Measurements from ENCODE around the gene PRR16. TPM values are rescaled to one million over a fixed set of nuclear protein-coding genes. Genes with fewer than 3 reads are reported as not detected.

Gene PRR16
- total RNA-seq, 1 donor from 2014 or later: 10.7 TPM

DNA sequence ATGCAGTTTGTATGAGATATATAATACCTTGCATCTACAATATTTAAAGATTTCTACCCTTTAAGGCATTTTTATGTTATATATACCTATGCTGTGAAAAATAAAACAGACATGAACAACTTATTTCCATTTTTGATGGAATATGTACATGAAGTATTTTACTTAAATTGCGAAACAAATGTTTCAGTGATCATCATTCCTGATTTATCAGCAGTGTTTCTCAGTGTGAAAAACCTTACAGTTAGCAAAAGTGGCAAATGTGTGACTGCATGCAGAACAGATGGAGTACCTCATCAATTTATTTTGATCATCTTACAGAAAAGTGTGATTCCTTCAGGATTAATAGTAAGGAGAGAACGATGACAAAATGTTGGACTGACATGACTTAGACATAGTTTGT lies 43.1 kb downstream of the PRR16 start:
- no peak for DNase-seq (ENCODE audit: low spot score)
- H3K4me3 Mint-ChIP-seq (ENCODE audit: unreplicated experiment): no peak overlapping the region
- H3K9me3 Mint-ChIP-seq (ENCODE audit: low read depth): peaks cover 4% of the 10 kb centered on the region
- TF ChIP-seq, protein P1, sequence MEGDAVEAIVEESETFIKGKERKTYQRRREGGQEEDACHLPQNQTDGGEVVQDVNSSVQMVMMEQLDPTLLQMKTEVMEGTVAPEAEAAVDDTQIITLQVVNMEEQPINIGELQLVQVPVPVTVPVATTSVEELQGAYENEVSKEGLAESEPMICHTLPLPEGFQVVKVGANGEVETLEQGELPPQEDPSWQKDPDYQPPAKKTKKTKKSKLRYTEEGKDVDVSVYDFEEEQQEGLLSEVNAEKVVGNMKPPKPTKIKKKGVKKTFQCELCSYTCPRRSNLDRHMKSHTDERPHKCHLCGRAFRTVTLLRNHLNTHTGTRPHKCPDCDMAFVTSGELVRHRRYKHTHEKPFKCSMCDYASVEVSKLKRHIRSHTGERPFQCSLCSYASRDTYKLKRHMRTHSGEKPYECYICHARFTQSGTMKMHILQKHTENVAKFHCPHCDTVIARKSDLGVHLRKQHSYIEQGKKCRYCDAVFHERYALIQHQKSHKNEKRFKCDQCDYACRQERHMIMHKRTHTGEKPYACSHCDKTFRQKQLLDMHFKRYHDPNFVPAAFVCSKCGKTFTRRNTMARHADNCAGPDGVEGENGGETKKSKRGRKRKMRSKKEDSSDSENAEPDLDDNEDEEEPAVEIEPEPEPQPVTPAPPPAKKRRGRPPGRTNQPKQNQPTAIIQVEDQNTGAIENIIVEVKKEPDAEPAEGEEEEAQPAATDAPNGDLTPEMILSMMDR (IDR thresholded peaks at IDR 0.05): no peak
- peaks cover 2% of the 10 kb centered on the region for H3K27me3 Mint-ChIP-seq (ENCODE audit: low read depth)
- no peak overlapping the region for H3K27ac Mint-ChIP-seq (ENCODE audit: unreplicated experiment)
- peaks cover 36% of the 10 kb centered on the region for H3K4me1 Mint-ChIP-seq (ENCODE audit: low read depth)
- peaks cover 3% of the 10 kb centered on the region for H3K36me3 Mint-ChIP-seq (ENCODE audit: low read depth)

DNA sequence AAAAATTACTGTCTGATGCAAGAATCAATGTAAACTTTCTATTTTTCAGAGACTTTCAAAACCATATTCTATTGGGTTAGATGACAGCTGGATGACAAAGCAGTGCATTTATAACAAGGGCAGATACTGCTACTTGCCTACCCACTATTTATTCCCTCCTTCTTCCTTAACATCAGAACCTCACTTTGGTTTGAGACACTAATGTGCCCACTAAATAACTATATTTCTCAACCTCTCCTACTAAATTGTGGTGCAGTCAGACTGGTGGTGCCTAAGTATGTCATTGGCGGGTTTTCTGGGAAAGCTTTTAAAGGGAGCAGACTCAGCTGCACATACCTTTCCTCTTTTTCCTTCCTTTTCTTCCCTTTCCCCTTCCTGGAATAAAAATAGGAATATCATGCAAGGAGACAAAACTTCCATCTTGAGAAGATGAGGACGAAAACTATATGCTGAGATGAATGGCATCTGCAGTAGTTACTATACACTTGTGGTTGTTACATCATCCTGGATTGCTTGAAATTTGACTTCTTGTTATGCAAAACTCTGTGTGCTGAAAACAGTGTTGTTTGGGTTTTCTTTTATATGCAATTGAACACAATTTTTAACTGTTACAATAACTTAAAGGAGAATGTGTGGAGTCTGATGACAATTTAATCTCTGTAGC lies 43.8 kb downstream of the PRR16 start:
- Mint-ChIP-seq H3K9me3 (ENCODE audit: low read depth) (peaks cover 4% of the 10 kb centered on the region), H3K27me3 (ENCODE audit: low read depth) (peaks cover 2% of the 10 kb centered on the region), H3K4me1 (ENCODE audit: low read depth) (peaks cover 38% of the 10 kb centered on the region), H3K36me3 (ENCODE audit: low read depth) (peaks cover 3% of the 10 kb centered on the region), H3K4me3 (ENCODE audit: unreplicated experiment) (no peak overlapping the region), H3K27ac (ENCODE audit: unreplicated experiment) (no peak overlapping the region)
- TF ChIP-seq, protein P1 (IDR thresholded peaks at IDR 0.05): no peak
- no peak for DNase-seq (ENCODE audit: low spot score)

DNA sequence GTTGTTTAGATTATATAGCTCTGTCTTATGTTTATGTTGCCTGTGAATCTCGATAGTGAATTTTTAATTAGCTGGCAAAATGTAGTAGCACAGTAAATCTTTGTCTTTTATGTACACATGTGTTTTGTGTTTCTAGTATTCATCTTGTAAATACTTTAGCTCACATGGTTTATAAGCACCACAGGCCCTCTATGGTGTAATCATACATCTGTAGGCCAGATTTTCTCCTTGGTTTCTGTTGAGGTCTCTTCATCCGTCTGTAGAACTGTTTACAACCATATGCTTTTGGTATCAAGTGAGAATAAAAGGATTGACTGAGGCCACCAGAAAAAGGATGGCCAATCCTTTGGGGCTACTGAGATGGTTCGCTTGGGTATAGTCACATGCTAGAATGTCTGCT lies 45.0 kb downstream of the PRR16 start:
- Mint-ChIP-seq H3K9me3 (ENCODE audit: low read depth) (peaks cover 3% of the 10 kb centered on the region), H3K27me3 (ENCODE audit: low read depth) (peaks cover 2% of the 10 kb centered on the region), H3K27ac (ENCODE audit: unreplicated experiment) (no peak overlapping the region), H3K4me3 (ENCODE audit: unreplicated experiment) (no peak overlapping the region), H3K4me1 (ENCODE audit: low read depth) (peaks cover 37% of the 10 kb centered on the region), H3K36me3 (ENCODE audit: low read depth) (peaks cover 2% of the 10 kb centered on the region)
- DNase-seq (ENCODE audit: low spot score): no peak
- TF ChIP-seq, protein P1 (IDR thresholded peaks at IDR 0.05): no peak

DNA sequence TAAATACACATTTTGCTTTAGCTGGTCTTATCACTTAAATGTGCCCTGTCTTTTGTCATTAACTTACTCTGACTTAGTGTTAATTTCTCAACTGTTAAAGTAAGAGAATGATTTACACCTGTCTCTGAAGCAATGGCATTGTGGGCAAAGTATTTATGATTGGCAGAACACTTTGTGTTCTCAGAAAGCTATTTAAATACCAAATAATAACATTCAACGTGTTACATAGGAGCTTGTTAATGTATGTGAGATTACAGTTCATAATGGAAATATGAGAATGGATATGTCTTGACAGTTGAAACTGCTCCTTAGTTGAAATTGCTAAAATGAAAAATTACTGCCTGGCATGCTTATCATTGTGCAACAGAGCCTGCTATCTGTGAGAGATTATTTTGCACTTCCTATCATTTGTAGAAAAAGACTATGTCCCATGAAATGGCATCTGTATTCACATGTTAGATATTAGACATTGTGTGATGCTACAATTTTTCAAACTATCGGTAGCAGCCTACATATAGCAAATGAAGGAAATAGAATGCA lies 46.1 kb downstream of the PRR16 start:
- H3K27me3 Mint-ChIP-seq (ENCODE audit: low read depth): no peaks in the 10 kb centered on the region
- no peak overlapping the region for H3K27ac Mint-ChIP-seq (ENCODE audit: unreplicated experiment)
- TF ChIP-seq, protein P1 (IDR thresholded peaks at IDR 0.05): no peak
- H3K36me3 Mint-ChIP-seq (ENCODE audit: low read depth): no peaks in the 10 kb centered on the region
- no peak overlapping the region for H3K4me3 Mint-ChIP-seq (ENCODE audit: unreplicated experiment)
- peaks cover 33% of the 10 kb centered on the region for H3K4me1 Mint-ChIP-seq (ENCODE audit: low read depth)
- no peaks in the 10 kb centered on the region for H3K9me3 Mint-ChIP-seq (ENCODE audit: low read depth)
- DNase-seq (ENCODE audit: low spot score): no peak

DNA sequence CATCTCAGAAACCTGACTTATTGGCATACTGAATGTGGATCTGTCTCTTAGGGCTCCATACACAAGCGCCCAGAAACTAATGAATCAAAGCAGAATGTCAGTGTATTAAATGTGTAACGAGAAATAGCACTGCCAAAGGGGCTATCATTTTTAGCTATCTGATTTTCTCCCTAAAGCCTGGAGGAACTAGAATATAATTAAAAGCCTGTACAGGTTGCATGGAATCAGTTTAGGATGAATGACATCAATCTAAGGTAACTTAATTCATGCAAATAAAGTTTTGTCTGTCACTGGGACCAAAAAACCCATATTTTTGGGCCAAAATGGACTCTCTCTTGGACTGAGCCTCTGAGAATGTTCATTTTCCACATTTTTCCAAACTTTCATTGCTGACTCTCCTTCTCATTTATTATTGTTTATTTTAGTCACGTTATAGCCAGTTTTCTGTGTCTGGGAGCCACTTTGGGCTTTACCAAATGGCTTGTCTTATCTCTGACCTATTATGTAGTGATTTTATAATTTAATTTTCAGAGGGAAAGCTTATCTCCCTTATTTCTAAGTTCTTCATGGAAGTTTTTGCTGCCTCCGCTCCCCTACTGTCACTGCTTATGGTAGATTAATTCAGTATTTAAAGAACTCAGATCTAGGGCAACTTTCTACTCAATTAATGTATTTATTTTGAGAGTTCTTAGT lies 47.0 kb downstream of the PRR16 start:
- H3K4me1 Mint-ChIP-seq (ENCODE audit: low read depth): peaks cover 33% of the 10 kb centered on the region
- no peak overlapping the region for H3K27ac Mint-ChIP-seq (ENCODE audit: unreplicated experiment)
- no peaks in the 10 kb centered on the region for H3K9me3 Mint-ChIP-seq (ENCODE audit: low read depth)
- H3K36me3 Mint-ChIP-seq (ENCODE audit: low read depth): no peaks in the 10 kb centered on the region
- H3K27me3 Mint-ChIP-seq (ENCODE audit: low read depth): no peaks in the 10 kb centered on the region
- no peak for DNase-seq (ENCODE audit: low spot score)
- TF ChIP-seq, protein P1 (IDR thresholded peaks at IDR 0.05): no peak
- no peak overlapping the region for H3K4me3 Mint-ChIP-seq (ENCODE audit: unreplicated experiment)
